Measurements from ENCODE around the gene CACNA1D. TPM values are rescaled to one million over a fixed set of nuclear protein-coding genes. Genes with fewer than 3 reads are reported as not detected.

Gene CACNA1D
- total RNA-seq, 2 experiments from 2014 or later, result not detected

- no peak for ATAC-seq
- H3K9me3 Mint-ChIP-seq, result no peaks in the 10 kb centered on the region
- peaks cover 2% of the 10 kb centered on the region for H3K4me1 Mint-ChIP-seq (ENCODE audit: low read depth)
- no peak overlapping the region for H3K4me3 Mint-ChIP-seq
- ChIA-PET CTCF (interaction anchor here (4.0 kb wide), 1 partner anchor 13 kb away, joined by 20 read pairs; no protein-coding TSS in a partner anchor), POLR2A (no interaction called here)
- intact Hi-C loops (cut with micrococcal nuclease), result no loop called here
- TF ChIP-seq CTCF (IDR thresholded peaks at IDR 0.05), result no peak
- H3K36me3 Mint-ChIP-seq (ENCODE audit: low read depth), result no peaks in the 10 kb centered on the region
- H3K27me3 Mint-ChIP-seq, result peaks cover 8% of the 10 kb centered on the region
- DNase-seq, result no peak
- no peak overlapping the region for H3K27ac Mint-ChIP-seq
These were observed 202.2 kb downstream of the CACNA1D start for GRCh38 chr3:53696401-53697172.

GRCh38 chr3:53700441-53700840, 206.0 kb downstream of the CACNA1D start:
- CTCF ChIA-PET, result interaction anchor here (4.0 kb wide), 1 partner anchor 9 kb away, joined by 20 read pairs; no protein-coding TSS in a partner anchor
- no peak for ATAC-seq

GRCh38 chr3:53702776-53703530, 208.5 kb downstream of the CACNA1D start:
- TF ChIP-seq CTCF (IDR thresholded peaks at IDR 0.05), result no peak
- POLR2A ChIA-PET, result no interaction called here
- Mint-ChIP-seq H3K27me3 (peaks cover 3% of the 10 kb centered on the region), H3K36me3 (ENCODE audit: low read depth) (no peaks in the 10 kb centered on the region), H3K4me1 (ENCODE audit: low read depth) (peaks cover 6% of the 10 kb centered on the region), H3K4me3 (no peak overlapping the region), H3K9me3 (no peaks in the 10 kb centered on the region), H3K27ac (no peak overlapping the region)
- no peak for ATAC-seq
- no peak for DNase-seq
- intact Hi-C loops (cut with micrococcal nuclease), result no loop called here
- CTCF ChIA-PET, result no interaction called here

More at GRCh38 chr3:53700441-53700840, 206.0 kb downstream of the CACNA1D start:
- no peak overlapping the region for H3K4me3 Mint-ChIP-seq
- POLR2A ChIA-PET, result no interaction called here
- H3K27ac Mint-ChIP-seq, result no peak overlapping the region
- H3K27me3 Mint-ChIP-seq, result peaks cover 8% of the 10 kb centered on the region
- intact Hi-C loops (cut with micrococcal nuclease), result no loop called here
- H3K36me3 Mint-ChIP-seq (ENCODE audit: low read depth), result no peaks in the 10 kb centered on the region
- DNase-seq, result no peak
- peaks cover 2% of the 10 kb centered on the region for H3K4me1 Mint-ChIP-seq (ENCODE audit: low read depth)
- no peak for TF ChIP-seq CTCF (IDR thresholded peaks at IDR 0.05)
- H3K9me3 Mint-ChIP-seq, result no peaks in the 10 kb centered on the region

- CTCF ChIA-PET, result no interaction called here
- H3K27me3 Mint-ChIP-seq, result no peaks in the 10 kb centered on the region
- ATAC-seq, result no peak
These were observed 209.4 kb downstream of the CACNA1D start for GRCh38 chr3:53703630-53704362.

More at GRCh38 chr3:53703630-53704362, 209.4 kb downstream of the CACNA1D start:
- TF ChIP-seq CTCF (IDR thresholded peaks at IDR 0.05), result no peak
- Mint-ChIP-seq H3K9me3 (no peaks in the 10 kb centered on the region), H3K4me3 (no peak overlapping the region), H3K36me3 (ENCODE audit: low read depth) (no peaks in the 10 kb centered on the region), H3K4me1 (ENCODE audit: low read depth) (peaks cover 6% of the 10 kb centered on the region), H3K27ac (no peak overlapping the region)
- no peak for DNase-seq
- POLR2A ChIA-PET, result no interaction called here
- intact Hi-C loops (cut with micrococcal nuclease), result no loop called here

All from activated CD8-positive, alpha-beta T cell treated with anti-CD3 and anti-CD28 coated beads for 36 hours (primary cell).